Hematopoietic multipotent progenitor cell treated with erythropoietin and hydrocortisone succinate and interleukin-3 and kit ligand, for 15 days (in vitro differentiated cells): ENCODE results near the gene NAE1.
A peak's percentile ranks its signal among the peaks of the same experiment; 100 is the strongest.
"Not testable (repeated sequence)": the region's sequence is repeated elsewhere in the genome, so short reads cannot be mapped to it uniquely, and the experiment has no call there.

ENCODE experiments used
- DNase-seq: peaks from one replicate; pipeline ENCODE4 v3.0.0-alpha.2; 2015; ENCODE audit warnings: low spot score

NAE1 gene

DNA sequence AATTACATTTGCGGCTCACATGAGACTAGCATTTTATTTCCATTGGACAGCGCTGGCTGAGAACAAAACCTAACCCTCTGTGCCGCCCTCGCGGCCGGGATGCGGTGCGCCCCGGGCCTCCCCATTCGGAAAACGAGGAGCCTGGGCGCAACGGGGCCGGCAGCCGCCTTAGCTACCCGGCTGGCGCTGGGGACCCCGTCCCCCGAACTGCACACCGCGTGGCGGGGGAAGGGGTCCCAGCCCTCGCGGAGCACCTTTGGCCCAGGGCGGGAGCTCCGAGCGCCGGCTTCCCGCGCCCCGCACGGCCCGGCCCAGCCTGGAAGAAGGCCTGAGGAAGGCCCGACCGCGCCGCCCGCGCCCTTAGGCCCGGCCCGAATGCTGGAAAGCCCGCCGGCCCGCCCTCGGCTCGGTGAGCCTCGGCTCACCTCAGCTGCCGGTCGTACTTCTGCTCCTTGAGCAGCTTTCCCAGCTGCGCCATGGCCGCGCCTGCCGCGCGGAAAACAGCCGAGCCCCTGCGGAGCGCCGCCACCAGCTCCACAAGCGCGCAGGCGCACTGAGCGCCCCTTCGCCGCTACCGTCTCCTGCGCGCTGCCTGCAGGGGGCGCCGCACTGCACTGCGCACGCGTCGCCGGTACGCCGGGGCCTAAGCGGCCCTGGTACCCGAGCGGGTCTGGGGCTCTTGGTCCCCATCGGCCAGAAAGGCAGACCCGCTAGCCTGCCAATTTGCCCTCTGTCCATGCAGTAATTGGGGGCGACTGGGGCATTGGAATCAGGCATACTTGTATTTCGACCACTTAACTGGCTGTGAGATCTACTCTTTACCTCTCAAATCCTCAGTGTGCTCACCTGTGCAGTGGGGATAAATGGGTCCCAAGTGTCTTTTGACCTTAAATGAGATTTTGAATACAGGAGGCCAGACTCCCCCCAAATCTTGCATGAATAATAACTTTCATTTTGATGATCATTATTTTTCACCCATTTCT is at the start of gene NAE1:
Gene NAE1, minus strand, starts transcription at position 555 of the 983 bp plus-strand sequence. Its CDS starts 77 bp downstream, at position 478.
- peak; percentile 92 for DNase-seq

GRCh38 chr16:66878067-66878466 is 47.3 kb upstream of the NAE1 start:
- no peak for DNase-seq

DNA sequence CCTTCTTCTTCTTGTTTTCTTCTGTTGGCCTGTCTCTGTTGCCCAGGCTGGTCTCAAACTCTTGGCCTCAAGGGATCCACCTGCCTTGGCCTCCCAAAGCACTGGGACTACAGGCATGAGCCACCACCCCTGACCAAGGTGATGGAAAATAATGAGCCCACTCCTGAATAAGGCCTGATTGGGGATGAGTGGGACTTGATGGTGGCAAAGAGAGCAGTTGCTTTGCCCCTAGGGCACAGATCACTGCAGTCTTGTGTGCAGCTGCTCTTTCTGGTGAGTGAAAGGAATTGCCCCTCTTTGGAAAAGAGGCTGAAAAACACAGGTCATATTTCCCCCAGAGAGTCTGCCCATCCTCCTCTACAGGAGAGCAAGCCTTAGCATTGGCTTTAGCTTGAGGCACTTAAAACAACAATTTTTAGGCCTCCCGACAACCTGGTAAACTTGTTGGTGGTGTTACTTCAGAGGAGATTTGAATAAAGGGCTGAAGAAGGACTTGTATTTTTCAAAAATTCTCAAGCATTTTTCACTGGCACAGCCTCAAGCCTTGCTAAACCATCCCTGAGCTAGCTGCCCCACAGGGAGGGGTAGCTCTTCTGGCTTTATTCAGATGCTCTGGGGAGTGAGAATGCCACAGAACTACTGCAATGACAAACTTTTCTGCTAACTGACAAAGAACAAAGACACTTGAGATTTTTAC is 43.5 kb upstream of the NAE1 start:
- no peak for DNase-seq

GRCh38 chr16:66873685-66874055 is 42.9 kb upstream of the NAE1 start:
- DNase-seq: no peak

- DNase-seq: peak; percentile 77
These were observed 42.3 kb upstream of the NAE1 start for GRCh38 chr16:66872943-66873684.

DNA sequence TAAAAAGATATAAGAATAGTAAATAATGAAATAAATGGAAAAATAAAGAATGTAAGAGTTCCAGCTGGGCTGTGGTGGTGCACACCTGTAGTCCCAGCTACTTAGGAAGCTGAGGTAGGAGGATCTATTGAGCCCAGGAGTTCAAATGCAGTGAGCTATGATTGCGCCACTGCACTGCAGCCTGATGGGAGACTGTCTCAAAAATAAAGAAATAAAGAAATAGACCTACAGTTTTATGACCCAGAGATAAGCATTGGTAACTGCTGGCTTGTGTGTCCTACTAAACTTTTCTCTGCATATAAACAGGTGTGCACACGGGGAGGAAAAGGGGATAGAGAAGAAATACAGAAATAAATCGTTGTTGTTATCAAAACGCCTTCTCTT is 41.8 kb upstream of the NAE1 start:
- DNase-seq: no peak

- no peak for DNase-seq
These were observed 41.1 kb upstream of the NAE1 start for GRCh38 chr16:66871840-66872239.

DNA sequence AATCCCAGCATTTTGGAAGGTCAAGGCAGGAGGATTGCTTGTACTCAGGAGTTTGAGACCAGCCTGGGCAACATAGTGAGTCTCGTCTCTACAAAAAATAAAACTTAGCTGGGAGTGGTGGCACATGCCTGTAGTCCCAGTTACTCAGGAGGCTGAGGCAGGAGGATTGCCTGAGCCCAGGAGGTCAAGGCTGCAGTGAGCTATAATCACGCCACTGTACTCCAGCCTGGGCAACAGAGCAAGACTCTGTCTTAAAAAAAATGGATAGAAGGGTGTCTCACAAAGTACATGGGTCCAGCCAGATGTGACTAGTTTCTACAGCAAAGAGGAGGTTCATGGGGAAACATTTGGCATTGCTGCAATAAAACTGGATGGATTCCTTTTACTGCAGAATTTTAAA is 40.6 kb upstream of the NAE1 start:
- not testable (repeated sequence) for DNase-seq

DNA sequence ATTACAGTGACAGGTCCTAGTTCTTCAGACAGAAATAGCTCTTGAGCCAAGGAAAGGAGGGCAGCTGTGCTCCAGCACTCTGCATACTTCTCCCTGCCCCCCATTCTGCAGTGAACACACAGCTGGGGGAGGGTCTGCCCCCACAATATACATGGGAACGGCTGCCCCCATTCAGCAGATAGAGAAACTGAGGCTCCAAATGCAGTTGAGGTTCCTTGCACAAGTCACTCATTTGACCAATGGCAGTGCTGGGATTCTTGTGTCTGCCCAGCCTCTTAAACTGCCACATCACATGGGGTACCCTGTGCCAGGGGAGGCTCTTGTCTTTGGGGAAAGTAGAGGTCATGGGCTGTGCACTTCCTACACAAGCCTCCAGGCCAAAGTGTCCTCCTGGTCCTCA is 38.6 kb upstream of the NAE1 start:
- no peak for DNase-seq

GRCh38 chr16:66863707-66864106 is 32.9 kb upstream of the NAE1 start:
- DNase-seq: no peak

GRCh38 chr16:66862023-66862520 is 31.3 kb upstream of the NAE1 start:
- DNase-seq: no peak

DNA sequence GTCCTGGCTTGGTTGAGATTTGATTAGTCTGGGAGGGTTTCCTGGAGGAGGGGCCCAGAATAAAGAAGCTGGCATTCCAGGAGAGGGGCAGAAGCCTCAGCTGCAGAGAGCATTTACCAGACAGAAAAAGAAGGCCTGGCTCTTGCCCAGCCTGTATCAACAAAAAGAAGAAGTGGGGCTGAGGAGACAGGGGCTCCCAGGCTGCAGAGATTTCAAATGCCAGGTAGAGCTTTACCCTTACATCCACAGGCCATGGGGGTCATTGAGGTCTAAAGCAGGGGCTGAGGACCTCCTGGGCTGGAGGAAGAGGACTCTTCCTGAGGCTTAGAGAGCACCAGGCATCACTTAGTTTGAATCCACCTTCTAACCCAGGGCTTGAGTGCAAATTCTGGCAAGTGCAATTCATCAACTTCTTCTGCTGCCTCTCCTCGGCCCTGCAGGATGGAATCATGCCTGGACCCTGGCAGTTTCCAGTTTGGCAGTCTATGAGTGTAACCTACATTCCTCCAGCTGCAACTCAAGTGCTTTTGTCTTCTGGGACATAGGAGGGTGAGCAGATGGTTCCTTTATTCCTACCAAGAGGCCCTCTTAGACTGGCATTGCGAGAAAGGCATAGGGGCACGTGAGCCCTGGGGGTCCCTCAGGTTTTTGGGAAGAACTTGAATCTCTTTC is 28.8 kb upstream of the NAE1 start:
- no peak for DNase-seq

GRCh38 chr16:66858740-66859396 is 28.1 kb upstream of the NAE1 start:
- DNase-seq: no peak

DNA sequence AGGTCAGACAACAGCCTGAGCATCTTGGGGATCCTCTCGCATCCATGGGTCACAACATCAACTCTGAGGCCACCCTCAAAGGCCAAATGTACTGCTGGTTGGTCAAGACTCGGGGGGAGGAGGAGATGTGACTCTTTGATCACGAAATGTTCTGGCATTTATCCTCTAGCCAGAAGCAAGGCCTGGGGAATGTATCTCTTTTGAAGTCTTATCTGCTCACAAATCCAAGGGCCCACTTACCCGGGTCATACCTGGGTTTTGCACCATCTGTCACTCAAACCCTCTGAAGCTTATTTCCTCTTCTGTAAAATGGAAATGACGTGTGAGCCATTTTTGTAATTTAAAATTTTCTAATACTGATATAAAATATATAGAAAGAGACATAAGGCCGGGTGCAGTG is 26.7 kb upstream of the NAE1 start:
- no peak for DNase-seq

- no peak for DNase-seq
These were observed 26.0 kb upstream of the NAE1 start for GRCh38 chr16:66856801-66857200.

GRCh38 chr16:66856184-66856730 is 25.5 kb upstream of the NAE1 start:
- DNase-seq: no peak

DNA sequence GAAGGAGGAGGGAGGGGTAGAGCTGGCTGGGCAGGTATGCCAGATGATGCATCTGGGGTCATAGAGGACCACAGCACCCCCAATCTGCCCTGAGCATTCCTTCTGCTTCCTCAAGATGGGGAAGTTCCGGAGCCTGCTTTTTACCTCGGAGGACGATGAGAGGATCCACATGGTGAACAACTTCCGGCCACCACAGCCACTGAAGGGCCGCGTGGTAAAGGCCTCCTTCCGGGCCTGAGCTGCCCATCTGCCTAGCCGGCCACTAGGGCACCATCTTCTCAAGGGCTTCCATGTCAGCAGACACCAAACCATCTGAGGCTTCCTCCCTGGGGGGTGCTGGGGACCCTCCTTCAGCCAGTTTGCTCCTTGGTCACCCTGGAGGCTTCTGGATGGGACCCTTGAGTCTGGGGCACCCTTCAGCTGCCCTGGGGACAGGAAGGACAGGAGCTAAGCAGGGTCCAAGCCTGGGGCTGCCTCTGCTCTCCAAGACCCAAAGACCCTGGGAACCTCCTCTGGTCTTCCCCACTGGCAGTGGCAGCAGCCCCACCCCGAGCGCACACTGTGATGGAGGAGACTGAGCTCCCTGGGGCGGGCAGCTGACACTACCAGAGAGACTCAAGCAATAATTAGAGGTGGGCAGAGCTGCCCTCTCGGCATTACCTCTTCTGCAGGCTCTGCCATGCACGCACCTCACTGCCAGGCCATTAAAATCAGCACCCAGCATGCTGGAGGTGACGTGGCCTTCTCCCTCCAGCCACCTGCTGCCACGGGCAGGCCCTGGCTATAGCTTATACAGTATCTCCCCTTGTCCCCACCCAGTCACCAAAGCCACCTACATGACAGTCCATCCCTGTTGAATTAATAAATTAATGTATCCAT is 22.7 kb upstream of the NAE1 start:
- no peak for DNase-seq

- no peak for DNase-seq
These were observed 20.6 kb upstream of the NAE1 start for GRCh38 chr16:66851166-66851964.
